Stimulated activated CD4-positive, alpha-beta T cell treated with anti-CD3 and anti-CD28 coated beads, Interleukin-4, amount 100 ng/mL, for 48 hours (primary cell): ENCODE measurements around the gene TGM4.

Experiments
- DNase-seq, 2 donors: peaks; one replicate each; pipeline ENCODE4 v3.0.0-alpha.2; 2020; ENCODE audit warnings: low read depth in 2 of 2

The TGM4 gene

GRCh38 chr3:44954962-44955361, 80.6 kb downstream of the TGM4 start:
- no peak for DNase-seq

GRCh38 chr3:44955917-44956316, 81.5 kb downstream of the TGM4 start:
- no peak for DNase-seq

- DNase-seq: no peak
Measured at GRCh38 chr3:44957986-44958385, 83.6 kb downstream of the TGM4 start.

- no peak for DNase-seq
Measured at GRCh38 chr3:44958386-44958785, 84.0 kb downstream of the TGM4 start.

GRCh38 chr3:44960387-44961026, 86.1 kb downstream of the TGM4 start:
- no peak for DNase-seq

- DNase-seq: no peak
Measured at GRCh38 chr3:44961888-44962287, 87.5 kb downstream of the TGM4 start.

- DNase-seq: no peak
Measured at GRCh38 chr3:44962621-44963393, 88.4 kb downstream of the TGM4 start.

GRCh38 chr3:44963571-44964325, 89.3 kb downstream of the TGM4 start:
- DNase-seq: no peak
